Measurements from ENCODE around the gene LURAP1L.

Gene LURAP1L

DNA sequence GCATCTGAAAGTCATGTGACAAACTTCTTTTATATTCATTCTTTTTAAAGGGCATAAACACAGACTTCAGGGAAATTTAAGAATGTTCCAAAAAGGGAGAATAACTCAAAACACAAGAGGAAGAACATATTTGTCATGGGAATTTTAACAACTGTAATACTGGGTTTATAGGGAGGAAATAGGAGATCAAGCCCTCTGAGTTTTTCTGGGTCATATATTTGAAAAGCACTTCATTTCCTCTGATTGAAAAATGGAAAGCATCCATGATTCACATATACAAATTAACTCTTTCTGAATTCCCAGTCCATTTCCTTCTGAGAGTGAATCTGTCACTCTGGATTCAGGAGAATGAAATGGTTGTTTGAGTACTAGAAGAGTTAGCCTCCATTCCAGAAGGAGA is 26.8 kb downstream of the LURAP1L start:
- no peak overlapping the region for H3K4me3 ChIP-seq (ENCODE audit: low read length, poor library complexity, severe bottlenecking)
- no peaks in the 10 kb centered on the region for H3K27me3 ChIP-seq (ENCODE audit: insufficient read depth, low read length, poor library complexity, severe bottlenecking)
- H4K20me1 ChIP-seq (ENCODE audit: insufficient read depth, low read length, poor library complexity, severe bottlenecking), result no peaks in the 10 kb centered on the region
- no peak overlapping the region for H3K4me2 ChIP-seq (ENCODE audit: low read depth, low read length, poor library complexity, severe bottlenecking)
- no peaks in the 10 kb centered on the region for H3K79me2 ChIP-seq (ENCODE audit: insufficient read depth, low read length)
- H3K36me3 ChIP-seq (ENCODE audit: insufficient read depth, low read length), result no peaks in the 10 kb centered on the region
- H2AFZ ChIP-seq (ENCODE audit: low read length), result no peak overlapping the region
- TF ChIP-seq EZH2phosphoT487 (IDR thresholded peaks at IDR 0.05; ENCODE audit: borderline replicate concordance), result no peak
- TF ChIP-seq, protein P1, sequence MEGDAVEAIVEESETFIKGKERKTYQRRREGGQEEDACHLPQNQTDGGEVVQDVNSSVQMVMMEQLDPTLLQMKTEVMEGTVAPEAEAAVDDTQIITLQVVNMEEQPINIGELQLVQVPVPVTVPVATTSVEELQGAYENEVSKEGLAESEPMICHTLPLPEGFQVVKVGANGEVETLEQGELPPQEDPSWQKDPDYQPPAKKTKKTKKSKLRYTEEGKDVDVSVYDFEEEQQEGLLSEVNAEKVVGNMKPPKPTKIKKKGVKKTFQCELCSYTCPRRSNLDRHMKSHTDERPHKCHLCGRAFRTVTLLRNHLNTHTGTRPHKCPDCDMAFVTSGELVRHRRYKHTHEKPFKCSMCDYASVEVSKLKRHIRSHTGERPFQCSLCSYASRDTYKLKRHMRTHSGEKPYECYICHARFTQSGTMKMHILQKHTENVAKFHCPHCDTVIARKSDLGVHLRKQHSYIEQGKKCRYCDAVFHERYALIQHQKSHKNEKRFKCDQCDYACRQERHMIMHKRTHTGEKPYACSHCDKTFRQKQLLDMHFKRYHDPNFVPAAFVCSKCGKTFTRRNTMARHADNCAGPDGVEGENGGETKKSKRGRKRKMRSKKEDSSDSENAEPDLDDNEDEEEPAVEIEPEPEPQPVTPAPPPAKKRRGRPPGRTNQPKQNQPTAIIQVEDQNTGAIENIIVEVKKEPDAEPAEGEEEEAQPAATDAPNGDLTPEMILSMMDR (conservative IDR thresholded peaks at IDR 0.05; ENCODE audit: low read length), result no peak
- no peak overlapping the region for H3K9ac ChIP-seq (ENCODE audit: low read depth, low read length, poor library complexity, severe bottlenecking)
- H3K9me3 ChIP-seq (ENCODE audit: insufficient read depth, low read depth, low read length), result no peaks in the 10 kb centered on the region
- H3K4me1 ChIP-seq (ENCODE audit: insufficient read depth, low read length, poor library complexity, severe bottlenecking), result no peaks in the 10 kb centered on the region
- no peaks in the 10 kb centered on the region for H3K9me2 ChIP-seq (replicated peaks; ENCODE audit: low read depth, low read length)
- H3F3A ChIP-seq (ENCODE audit: low read depth), result no peaks in the 10 kb centered on the region

DNA sequence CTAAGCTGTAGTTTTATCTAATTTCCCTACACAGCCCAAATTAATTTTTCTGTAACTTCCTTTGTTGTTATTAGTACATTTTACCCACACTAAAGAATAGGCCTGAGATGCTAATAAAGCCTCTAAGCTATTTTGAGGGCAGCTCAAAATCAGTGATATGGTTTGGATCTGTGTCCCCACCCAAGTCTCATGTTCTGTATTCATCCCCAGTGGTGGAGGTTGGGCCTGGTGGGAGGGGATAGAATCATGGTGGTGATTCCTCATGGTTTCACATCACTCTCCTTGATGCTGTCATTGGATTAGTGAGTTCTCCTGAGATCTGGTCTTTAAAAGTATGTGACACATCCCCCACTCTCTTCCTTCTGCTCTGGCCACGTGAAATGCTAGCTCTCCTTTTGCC is 27.3 kb downstream of the LURAP1L start:
- H3K9me3 ChIP-seq (ENCODE audit: insufficient read depth, low read depth, low read length), result no peaks in the 10 kb centered on the region
- TF ChIP-seq, protein P1 (conservative IDR thresholded peaks at IDR 0.05; ENCODE audit: low read length), result no peak
- no peak for TF ChIP-seq EZH2phosphoT487 (IDR thresholded peaks at IDR 0.05; ENCODE audit: borderline replicate concordance)
- H3F3A ChIP-seq (ENCODE audit: low read depth), result no peaks in the 10 kb centered on the region
- H3K4me2 ChIP-seq (ENCODE audit: low read depth, low read length, poor library complexity, severe bottlenecking), result no peak overlapping the region
- H2AFZ ChIP-seq (ENCODE audit: low read length), result no peak overlapping the region
- no peaks in the 10 kb centered on the region for H4K20me1 ChIP-seq (ENCODE audit: insufficient read depth, low read length, poor library complexity, severe bottlenecking)
- no peaks in the 10 kb centered on the region for H3K36me3 ChIP-seq (ENCODE audit: insufficient read depth, low read length)
- H3K9ac ChIP-seq (ENCODE audit: low read depth, low read length, poor library complexity, severe bottlenecking), result no peak overlapping the region
- H3K4me1 ChIP-seq (ENCODE audit: insufficient read depth, low read length, poor library complexity, severe bottlenecking), result no peaks in the 10 kb centered on the region
- no peaks in the 10 kb centered on the region for H3K27me3 ChIP-seq (ENCODE audit: insufficient read depth, low read length, poor library complexity, severe bottlenecking)
- H3K9me2 ChIP-seq (replicated peaks; ENCODE audit: low read depth, low read length), result no peaks in the 10 kb centered on the region
- no peaks in the 10 kb centered on the region for H3K79me2 ChIP-seq (ENCODE audit: insufficient read depth, low read length)
- no peak overlapping the region for H3K4me3 ChIP-seq (ENCODE audit: low read length, poor library complexity, severe bottlenecking)

- H3F3A ChIP-seq (ENCODE audit: low read depth), result no peaks in the 10 kb centered on the region
- H4K20me1 ChIP-seq (ENCODE audit: insufficient read depth, low read length, poor library complexity, severe bottlenecking), result no peaks in the 10 kb centered on the region
- TF ChIP-seq EZH2phosphoT487 (IDR thresholded peaks at IDR 0.05; ENCODE audit: borderline replicate concordance), result no peak
- TF ChIP-seq, protein P1 (conservative IDR thresholded peaks at IDR 0.05; ENCODE audit: low read length), result no peak
- no peak overlapping the region for H2AFZ ChIP-seq (ENCODE audit: low read length)
- no peak overlapping the region for H3K9ac ChIP-seq (ENCODE audit: low read depth, low read length, poor library complexity, severe bottlenecking)
- H3K79me2 ChIP-seq (ENCODE audit: insufficient read depth, low read length), result no peaks in the 10 kb centered on the region
- no peaks in the 10 kb centered on the region for H3K9me2 ChIP-seq (replicated peaks; ENCODE audit: low read depth, low read length)
- H3K4me1 ChIP-seq (ENCODE audit: insufficient read depth, low read length, poor library complexity, severe bottlenecking), result no peaks in the 10 kb centered on the region
- no peak overlapping the region for H3K4me3 ChIP-seq (ENCODE audit: low read length, poor library complexity, severe bottlenecking)
- H3K4me2 ChIP-seq (ENCODE audit: low read depth, low read length, poor library complexity, severe bottlenecking), result no peak overlapping the region
- no peaks in the 10 kb centered on the region for H3K9me3 ChIP-seq (ENCODE audit: insufficient read depth, low read depth, low read length)
- no peaks in the 10 kb centered on the region for H3K27me3 ChIP-seq (ENCODE audit: insufficient read depth, low read length, poor library complexity, severe bottlenecking)
- no peaks in the 10 kb centered on the region for H3K36me3 ChIP-seq (ENCODE audit: insufficient read depth, low read length)
These were observed 33.7 kb downstream of the LURAP1L start for GRCh38 chr9:12808569-12808968.

Measured in Loucy (cell line).